H1 (cell line): ENCODE results near the gene RMC1.

Source experiments
- ATF2 ChIP-seq: IDR thresholded peaks from 2 replicates; pipeline ENCODE4 v1.6.1; 2012; ENCODE audit warnings: low read length, inconsistent platforms
- CHD7 ChIP-seq: fragments of 300-600 bp; sonication (generic); IDR thresholded peaks from 2 replicates; pipeline ENCODE4 v1.7.1; 2012; ENCODE audit warnings: low read length, moderate library complexity, mild to moderate bottlenecking, inconsistent platforms; ENCODE audit not compliant: insufficient replicate concordance
- CTCF ChIP-seq, 3 experiments: IDR thresholded peaks; 1 replicate in 2 of 3; 2 replicates in 1 of 3; pipeline versions ENCODE4 v1.5.1 to v1.6.1; 2011; ENCODE audit warnings: low read length in 3 of 3, mild to moderate bottlenecking in 3 of 3, inconsistent platforms in 2 of 3, low read depth in 1 of 3, moderate library complexity in 1 of 3; ENCODE audit not compliant: insufficient read depth in 1 of 3; ENCODE audit errors: control extremely low read depth in 1 of 3
- JUN ChIP-seq: IDR thresholded peaks from 2 replicates; pipeline ENCODE4 v1.6.1; 2011; ENCODE audit warnings: low read depth, mild to moderate bottlenecking, improper control_type of control experiment, low read length
- JUND ChIP-seq: IDR thresholded peaks from 2 replicates; pipeline ENCODE4 v1.6.1; 2011; ENCODE audit warnings: mild to moderate bottlenecking, improper control_type of control experiment, low read length
- MAFK ChIP-seq: IDR thresholded peaks from 2 replicates; pipeline ENCODE4 v1.6.1; 2012; ENCODE audit warnings: low read depth, mild to moderate bottlenecking, improper control_type of control experiment, low read length
- POLR2A ChIP-seq, 2 experiments: IDR thresholded peaks; 1 replicate in 1 of 2; 2 replicates in 1 of 2; pipeline ENCODE4 v1.6.1; 2011; ENCODE audit warnings: low read depth in 2 of 2, low read length in 2 of 2, mild to moderate bottlenecking in 2 of 2; ENCODE audit errors: control extremely low read depth in 1 of 2
- RAD21 ChIP-seq, 2 experiments: IDR thresholded peaks in 1 of 2; conservative IDR thresholded peaks in 1 of 2; 2 replicates each; pipeline ENCODE4 v1.6.1; 2011; ENCODE audit warnings: low read depth in 2 of 2, low read length in 2 of 2, improper control_type of control experiment in 1 of 2, inconsistent platforms in 1 of 2, mild to moderate bottlenecking in 1 of 2, moderate library complexity in 1 of 2
- SUZ12 ChIP-seq: fragments of 200-600 bp; sonication (generic); IDR thresholded peaks from 2 replicates; pipeline ENCODE4 v1.6.1; 2012; ENCODE audit warnings: mild to moderate bottlenecking, inconsistent platforms, low read length, moderate library complexity, mixed read lengths

GRCh38 chr18:23547846-23548245, 44.5 kb downstream of the RMC1 start:
- no peak for TF ChIP-seq RAD21 (IDR thresholded peaks at IDR 0.05 in 1 of 2, conservative IDR thresholded peaks at IDR 0.05 in 1 of 2; ENCODE audit: low read depth in 2 of 2, low read length in 2 of 2)
- TF ChIP-seq CHD7 = no peak
- no peak for TF ChIP-seq CTCF (IDR thresholded peaks at IDR 0.05; ENCODE audit: control extremely low read depth in 1 of 3, insufficient read depth in 1 of 3, low read depth in 1 of 3, low read length in 3 of 3)
- no peak for TF ChIP-seq POLR2A (IDR thresholded peaks at IDR 0.05; ENCODE audit: control extremely low read depth in 1 of 2, low read depth in 2 of 2, low read length in 2 of 2)
- TF ChIP-seq ATF2 = no peak
- no peak for TF ChIP-seq JUN
- TF ChIP-seq JUND = no peak
- no peak for TF ChIP-seq SUZ12
- TF ChIP-seq MAFK = no peak
